Measurements from ENCODE around the gene CHD9NB. TPM values are rescaled to one million over a fixed set of nuclear protein-coding genes. Genes with fewer than 3 reads are reported as not detected.

Gene CHD9NB
- total and polyA plus RNA-seq, 2 experiments from 2014 or later, result 0.20 to 0.22 TPM

DNA sequence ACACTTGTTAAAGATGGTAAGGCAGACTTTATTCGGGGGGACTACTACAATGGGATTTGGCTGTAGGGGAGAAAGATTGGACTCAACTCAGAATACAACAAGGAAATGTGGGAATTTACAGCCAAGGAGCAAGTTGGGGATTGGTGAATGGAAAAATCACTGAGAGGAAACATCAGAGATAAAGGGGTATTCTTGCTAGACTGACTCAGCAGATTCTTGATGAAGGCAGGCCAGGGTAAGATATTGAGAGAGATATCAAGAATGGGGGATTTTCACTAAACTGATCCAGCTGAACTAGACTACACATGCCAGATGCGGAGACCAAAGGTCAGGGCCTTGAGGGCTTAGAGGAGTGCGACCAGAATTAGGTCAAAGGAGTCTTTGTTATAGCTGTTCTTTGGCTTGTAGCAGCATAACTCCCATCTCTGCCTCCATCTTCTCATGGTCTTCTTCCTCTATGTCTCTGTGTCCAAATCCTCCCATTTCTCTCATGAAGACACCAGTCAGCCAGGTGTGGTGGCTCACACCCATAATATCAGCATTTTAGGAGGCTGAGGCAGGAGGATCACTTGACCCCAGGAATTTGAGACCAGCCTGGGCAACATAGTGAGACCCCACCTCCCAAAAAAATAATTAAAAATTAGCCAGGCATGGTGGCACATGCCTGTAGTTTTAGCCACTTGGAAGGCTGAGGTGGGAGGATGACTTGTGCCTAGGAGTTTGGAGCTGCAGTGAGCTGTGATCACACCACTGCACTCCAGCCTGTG, 17.3 kb downstream of the CHD9NB start:
- no peaks in the 10 kb centered on the region for H3F3A ChIP-seq (ENCODE audit: insufficient read depth)
- no peaks in the 10 kb centered on the region for H3K27me3 ChIP-seq (replicated peaks; ENCODE audit: insufficient read depth)
- WGBS, 2 experiments (ENCODE audit: low coverage in 1 of 2, low lambda C conversion rate in 2 of 2, missing lambda C conversion rate in 2 of 2), result 81 to 87% methylated on average over 3 of the region's 3 CpGs
- TF ChIP-seq EZH2 (IDR thresholded peaks at IDR 0.05; ENCODE audit: insufficient read depth, poor library complexity, severe bottlenecking) (no peak), EZH2phosphoT487 (IDR thresholded peaks at IDR 0.05; ENCODE audit: insufficient read depth, low read depth) (no peak)
- no peaks in the 10 kb centered on the region for H4K20me1 ChIP-seq (ENCODE audit: insufficient read depth)
- H3K9me2 ChIP-seq (ENCODE audit: insufficient read depth), result no peaks in the 10 kb centered on the region
- no peaks in the 10 kb centered on the region for H3K79me2 ChIP-seq (ENCODE audit: insufficient read depth)
- in situ Hi-C loops (cut with MboI), result no loop called here
- H3K4me3 ChIP-seq, result no peak overlapping the region
- H3K4me1 ChIP-seq (ENCODE audit: insufficient read depth), result no peaks in the 10 kb centered on the region
- no peaks in the 10 kb centered on the region for H3K36me3 ChIP-seq (ENCODE audit: low read depth)
- H3K9ac ChIP-seq, result no peak overlapping the region
- H3K9me3 ChIP-seq (ENCODE audit: low read depth), result no peaks in the 10 kb centered on the region
- H2AFZ ChIP-seq, result no peak overlapping the region
- H3K27ac ChIP-seq, result no peak overlapping the region
- DNase-seq, result no peak
- H3K4me2 ChIP-seq (ENCODE audit: unreplicated experiment), result no peak overlapping the region

DNA sequence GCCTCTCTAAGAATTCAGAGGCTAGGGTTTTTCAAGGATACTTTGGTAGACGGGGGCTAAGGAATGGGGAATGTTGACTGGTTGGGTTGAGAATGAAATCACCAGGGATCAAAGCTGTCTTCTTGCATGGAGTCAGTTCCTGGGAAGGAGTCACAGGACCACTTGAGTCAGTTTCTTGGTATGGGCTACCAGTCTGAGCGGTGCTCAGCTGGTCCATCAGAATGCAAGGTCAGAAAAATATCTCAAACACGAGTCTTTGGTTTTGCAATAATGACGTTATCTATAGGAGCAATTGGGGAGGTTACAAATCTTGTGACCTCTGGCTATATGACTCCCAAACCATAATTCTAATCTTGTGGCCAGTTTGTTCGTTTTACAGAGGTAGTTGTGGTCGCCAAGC, 18.4 kb downstream of the CHD9NB start:
- in situ Hi-C loops (cut with MboI), result no loop called here
- H3K9me3 ChIP-seq (ENCODE audit: low read depth), result no peaks in the 10 kb centered on the region
- WGBS, 2 experiments (ENCODE audit: low coverage in 1 of 2, low lambda C conversion rate in 2 of 2, missing lambda C conversion rate in 2 of 2), result 44 to 48% methylated on average over 6 of the region's 6 CpGs
- no peak overlapping the region for H3K9ac ChIP-seq
- H2AFZ ChIP-seq, result no peak overlapping the region
- no peaks in the 10 kb centered on the region for H3K9me2 ChIP-seq (ENCODE audit: insufficient read depth)
- peak; percentile 48 for DNase-seq
- TF ChIP-seq EZH2 (IDR thresholded peaks at IDR 0.05; ENCODE audit: insufficient read depth, poor library complexity, severe bottlenecking), result no peak
- TF ChIP-seq EZH2phosphoT487 (IDR thresholded peaks at IDR 0.05; ENCODE audit: insufficient read depth, low read depth), result no peak
- H3F3A ChIP-seq (ENCODE audit: insufficient read depth), result no peaks in the 10 kb centered on the region
- no peaks in the 10 kb centered on the region for H3K4me1 ChIP-seq (ENCODE audit: insufficient read depth)
- no peaks in the 10 kb centered on the region for H3K27me3 ChIP-seq (replicated peaks; ENCODE audit: insufficient read depth)
- H4K20me1 ChIP-seq (ENCODE audit: insufficient read depth), result no peaks in the 10 kb centered on the region
- no peaks in the 10 kb centered on the region for H3K36me3 ChIP-seq (ENCODE audit: low read depth)
- H3K4me2 ChIP-seq (ENCODE audit: unreplicated experiment), result no peak overlapping the region
- no peak overlapping the region for H3K27ac ChIP-seq
- H3K4me3 ChIP-seq, result no peak overlapping the region
- H3K79me2 ChIP-seq (ENCODE audit: insufficient read depth), result no peaks in the 10 kb centered on the region

DNA sequence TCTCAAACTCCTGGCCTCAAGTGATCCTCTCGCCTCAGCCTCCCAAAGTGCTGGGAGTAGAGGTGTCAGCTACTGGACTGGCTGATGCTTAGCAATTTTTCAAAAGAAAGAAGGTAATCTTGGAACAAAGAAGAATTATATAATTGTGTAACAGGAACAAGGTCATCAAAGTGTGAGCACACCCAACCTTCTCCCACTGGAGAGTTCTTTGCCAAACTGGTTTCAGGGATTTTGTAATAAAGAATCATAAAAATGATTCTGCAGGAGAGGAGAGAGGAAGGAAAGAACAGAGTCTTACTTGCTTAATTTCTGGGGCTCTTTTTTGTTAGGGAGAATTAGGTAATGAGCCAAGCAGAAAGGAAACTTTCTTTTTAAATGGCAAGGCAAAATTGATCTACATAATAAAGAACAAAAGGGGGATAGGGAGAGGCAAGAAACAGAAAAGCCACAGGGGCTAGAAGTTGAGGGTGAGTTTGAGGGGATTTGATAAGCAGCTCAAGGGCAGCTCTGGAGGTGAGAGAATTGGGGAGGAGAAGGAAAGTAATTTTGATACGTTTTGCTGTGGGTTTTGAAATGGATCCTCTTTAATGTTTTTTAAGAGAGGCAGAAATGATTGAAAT, 21.3 kb downstream of the CHD9NB start:
- DNase-seq, result no peak
- no peaks in the 10 kb centered on the region for H3K9me2 ChIP-seq (ENCODE audit: insufficient read depth)
- H3K9ac ChIP-seq, result no peak overlapping the region
- WGBS, 2 experiments (ENCODE audit: low coverage in 1 of 2, low lambda C conversion rate in 2 of 2, missing lambda C conversion rate in 2 of 2), result 39 to 56% methylated on average over 2 of the region's 2 CpGs
- no peak overlapping the region for H3K4me3 ChIP-seq
- H3K9me3 ChIP-seq (ENCODE audit: low read depth), result no peaks in the 10 kb centered on the region
- no peaks in the 10 kb centered on the region for H3K36me3 ChIP-seq (ENCODE audit: low read depth)
- TF ChIP-seq EZH2phosphoT487 (IDR thresholded peaks at IDR 0.05; ENCODE audit: insufficient read depth, low read depth), result no peak
- TF ChIP-seq EZH2 (IDR thresholded peaks at IDR 0.05; ENCODE audit: insufficient read depth, poor library complexity, severe bottlenecking), result no peak
- in situ Hi-C loops (cut with MboI), result no loop called here
- no peaks in the 10 kb centered on the region for H3K79me2 ChIP-seq (ENCODE audit: insufficient read depth)
- no peaks in the 10 kb centered on the region for H4K20me1 ChIP-seq (ENCODE audit: insufficient read depth)
- no peak overlapping the region for H2AFZ ChIP-seq
- H3K27ac ChIP-seq, result no peak overlapping the region
- no peaks in the 10 kb centered on the region for H3K4me1 ChIP-seq (ENCODE audit: insufficient read depth)
- H3K27me3 ChIP-seq (replicated peaks; ENCODE audit: insufficient read depth), result no peaks in the 10 kb centered on the region
- no peaks in the 10 kb centered on the region for H3F3A ChIP-seq (ENCODE audit: insufficient read depth)
- no peak overlapping the region for H3K4me2 ChIP-seq (ENCODE audit: unreplicated experiment)

DNA sequence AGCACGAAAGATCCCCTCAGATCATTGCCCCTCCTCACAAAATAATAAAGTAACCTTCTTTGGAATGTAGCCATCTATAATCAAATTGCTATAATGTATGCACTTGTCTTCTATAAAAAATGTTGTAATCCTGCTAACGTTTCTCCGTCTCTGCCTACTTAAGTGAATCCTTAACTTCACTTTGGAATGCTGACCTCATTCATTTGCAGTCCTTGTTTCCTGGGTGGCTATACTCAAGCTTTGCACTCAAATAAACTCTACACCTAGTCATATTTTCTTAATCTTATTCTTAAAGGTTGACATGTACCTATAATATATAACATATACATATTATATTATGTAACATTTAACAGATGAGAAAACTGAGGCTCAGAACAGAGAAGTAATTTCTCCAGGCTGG, 22.7 kb downstream of the CHD9NB start:
- H3K9me2 ChIP-seq (ENCODE audit: insufficient read depth), result no peaks in the 10 kb centered on the region
- no peak for TF ChIP-seq EZH2 (IDR thresholded peaks at IDR 0.05; ENCODE audit: insufficient read depth, poor library complexity, severe bottlenecking)
- TF ChIP-seq EZH2phosphoT487 (IDR thresholded peaks at IDR 0.05; ENCODE audit: insufficient read depth, low read depth), result no peak

More for the DNA sequence above, 22.7 kb downstream of the CHD9NB start:
- Histone ChIP-seq H3K9me3 (ENCODE audit: low read depth) (no peaks in the 10 kb centered on the region), H3K4me2 (ENCODE audit: unreplicated experiment) (no peak overlapping the region), H3K9ac (no peak overlapping the region), H3K27me3 (replicated peaks; ENCODE audit: insufficient read depth) (no peaks in the 10 kb centered on the region), H3K4me3 (no peak overlapping the region), H3K79me2 (ENCODE audit: insufficient read depth) (no peaks in the 10 kb centered on the region), H3F3A (ENCODE audit: insufficient read depth) (no peaks in the 10 kb centered on the region), H4K20me1 (ENCODE audit: insufficient read depth) (no peaks in the 10 kb centered on the region), H3K27ac (no peak overlapping the region), H2AFZ (no peak overlapping the region), H3K4me1 (ENCODE audit: insufficient read depth) (no peaks in the 10 kb centered on the region), H3K36me3 (ENCODE audit: low read depth) (no peaks in the 10 kb centered on the region)
- no peak for DNase-seq
- WGBS, 2 experiments (ENCODE audit: low coverage in 1 of 2, low lambda C conversion rate in 2 of 2, missing lambda C conversion rate in 2 of 2), result 74 to 76% methylated on average over 3 of the region's 3 CpGs
- in situ Hi-C loops (cut with MboI), result no loop called here
